Activated B cell treated with CpG ODN at 0.5 μM for 24 hours (primary cell): ENCODE data around the gene OSBPL7. TPM values are rescaled to one million over a fixed set of nuclear protein-coding genes. Genes with fewer than 3 reads are reported as not detected.

Experiments used
- ATAC-seq: fragments of 200-7000 bp; cut with Tn5 transposase; one replicate; pipeline ENCODE4 v1.10.0; 2021; ENCODE audit warnings: low read depth, mild to moderate bottlenecking, moderate library complexity
- CTCF ChIA-PET: fragments of 350-600 bp; sonication (Branson Sonifier 250); formaldehyde crosslinking; loops from one replicate; lab custom pipeline; 2021; ENCODE audit warnings: antibody characterized with exemption; lab: Charles Lee
- POLR2A ChIA-PET: fragments of 350-600 bp; sonication (Branson Sonifier 250); formaldehyde crosslinking; loops from one replicate; lab custom pipeline; 2021; ENCODE audit warnings: antibody characterized with exemption; lab: Charles Lee
- DNase-seq: peaks from one replicate; pipeline ENCODE4 v3.0.0; 2022
- H3K27ac Mint-ChIP-seq: one replicate; pipeline ENCODE4 v1.8.0; 2020; ENCODE audit warnings: mixed read lengths
- H3K27me3 Mint-ChIP-seq: one replicate; pipeline ENCODE4 v1.8.0; 2021; ENCODE audit warnings: mixed read lengths
- H3K36me3 Mint-ChIP-seq: one replicate; pipeline ENCODE4 v1.8.0; 2021; ENCODE audit warnings: low read depth, mixed read lengths
- H3K4me1 Mint-ChIP-seq: one replicate; pipeline ENCODE4 v1.8.0; 2021; ENCODE audit warnings: mixed read lengths
- H3K4me3 Mint-ChIP-seq: one replicate; pipeline ENCODE4 v1.8.0; 2020; ENCODE audit warnings: mild to moderate bottlenecking, mixed read lengths
- H3K9me3 Mint-ChIP-seq: one replicate; pipeline ENCODE4 v1.8.0; 2020; ENCODE audit warnings: mixed read lengths
- CTCF ChIP-seq: fragments of 200-600 bp; IDR thresholded peaks from one replicate; pipeline ENCODE4 v1.8.0; 2022; ENCODE audit warnings: antibody characterized with exemption, mild to moderate bottlenecking
- intact Hi-C: fragments of 100-400 bp; cut with micrococcal nuclease; formaldehyde crosslinking; loops from one replicate; pipeline ENCODE4 v1.15.1; 2024
- total RNA-seq: library from RNA; stranded (reverse); gene quantifications from 2 replicates; pipeline ENCODE4 v1.2.3, GENCODE V29; 2022

Gene OSBPL7
- total RNA-seq, 1 donor from 2014 or later: 34.4 TPM

GRCh38 chr17:47857551-47858455 lies 36.2 kb upstream of the OSBPL7 start:
- intact Hi-C loops: no loop called here
- Mint-ChIP-seq H3K27me3 (peaks cover 66% of the 10 kb centered on the region), H3K36me3 (no peaks in the 10 kb centered on the region), H3K27ac (no peak overlapping the region), H3K4me1 (no peaks in the 10 kb centered on the region), H3K9me3 (no peaks in the 10 kb centered on the region), H3K4me3 (no peak overlapping the region)
- ATAC-seq (no peak), DNase-seq (no peak)
- ChIA-PET CTCF (interaction anchor here (1.2 kb wide), 1 partner anchor 17 kb away, joined by 4 read pairs; the partner anchor contains the start of gene SCRN2), POLR2A (no interaction called here)
- no peak for TF ChIP-seq CTCF

GRCh38 chr17:47856830-47857229 lies 35.2 kb upstream of the OSBPL7 start:
- DNase-seq (no peak), ATAC-seq (no peak)
- Mint-ChIP-seq H3K27ac (no peak overlapping the region), H3K4me3 (no peak overlapping the region), H3K36me3 (no peaks in the 10 kb centered on the region), H3K4me1 (peaks cover 9% of the 10 kb centered on the region), H3K27me3 (peaks cover 76% of the 10 kb centered on the region), H3K9me3 (no peaks in the 10 kb centered on the region)
- intact Hi-C loops: no loop called here
- POLR2A ChIA-PET: no interaction called here
- CTCF ChIA-PET: no interaction called here
- no peak for TF ChIP-seq CTCF

- Mint-ChIP-seq H3K36me3 (no peaks in the 10 kb centered on the region), H3K4me3 (no peak overlapping the region), H3K4me1 (peaks cover 13% of the 10 kb centered on the region), H3K9me3 (no peaks in the 10 kb centered on the region), H3K27me3 (peaks cover 78% of the 10 kb centered on the region), H3K27ac (no peak overlapping the region)
- ChIA-PET POLR2A (no interaction called here), CTCF (no interaction called here)
- no peak for TF ChIP-seq CTCF
- DNase-seq (no peak), ATAC-seq (no peak)
- intact Hi-C loops: no loop called here
These were observed 34.1 kb upstream of the OSBPL7 start for GRCh38 chr17:47855737-47856136.

- Mint-ChIP-seq H3K27ac (no peak overlapping the region), H3K4me3 (no peak overlapping the region), H3K36me3 (no peaks in the 10 kb centered on the region), H3K27me3 (peaks cover 81% of the 10 kb centered on the region), H3K4me1 (peaks cover 19% of the 10 kb centered on the region), H3K9me3 (no peaks in the 10 kb centered on the region)
- intact Hi-C loops: no loop called here
- ChIA-PET POLR2A (no interaction called here), CTCF (interaction anchor here (1.3 kb wide), 1 partner anchor 13 kb away, joined by 3 read pairs; the partner anchor contains the start of gene SCRN2)
- DNase-seq (no peak), ATAC-seq (no peak)
- TF ChIP-seq CTCF: no peak
These were observed 32.0 kb upstream of the OSBPL7 start for GRCh38 chr17:47853616-47854015.
